GM20000 (cell line): Measurements from ENCODE around the gene MASP1.
"Not testable (repeated sequence)": the region's sequence is repeated elsewhere in the genome, so short reads cannot be mapped to it uniquely, and the experiment has no call there.

ENCODE experiments used
- DNase-seq: peaks from one replicate; pipeline ENCODE4 v3.0.0; 2012; ENCODE audit warnings: low spot score
- CTCF ChIP-seq: IDR thresholded peaks from 2 replicates; pipeline ENCODE4 v1.5.1; 2012; ENCODE audit warnings: mild to moderate bottlenecking, control low read depth; ENCODE audit errors: extremely low read depth, missing control alignments

Gene MASP1

GRCh38 chr3:187205683-187206082, 85.9 kb downstream of the MASP1 start:
- DNase-seq: no peak
- no peak for TF ChIP-seq CTCF

- not testable (repeated sequence) for DNase-seq
Observed at GRCh38 chr3:187199463-187200050, 92.0 kb downstream of the MASP1 start.

GRCh38 chr3:187198490-187198889, 93.0 kb downstream of the MASP1 start:
- no peak for TF ChIP-seq CTCF
- peak; percentile 24 for DNase-seq

GRCh38 chr3:187197335-187197649, 94.2 kb downstream of the MASP1 start, which contains the start of gene RTP1:
Gene RTP1 (plus strand): TSS chr3:187197486. CDS start chr3:187197516, 30 bp downstream.
- no peak for DNase-seq
- no peak for TF ChIP-seq CTCF

GRCh38 chr3:187196573-187197334, 94.8 kb downstream of the MASP1 start:
- no peak for TF ChIP-seq CTCF
- no peak for DNase-seq

- no peak for TF ChIP-seq CTCF
- DNase-seq: no peak
Observed at GRCh38 chr3:187193181-187193580, 98.4 kb downstream of the MASP1 start.

GRCh38 chr3:187191271-187191670, 100.3 kb downstream of the MASP1 start:
- no peak for TF ChIP-seq CTCF
- DNase-seq: no peak

- no peak for DNase-seq
- TF ChIP-seq CTCF: no peak
Observed at GRCh38 chr3:187188931-187189330, 102.6 kb downstream of the MASP1 start.
